HG03565 (cell line): ENCODE results near the gene FRMD1.

Experiments used
- ATAC-seq: cut with Tn5 transposase; IDR thresholded peaks from one replicate; pipeline ENCODE4 v1.9.1; 2021; ENCODE audit warnings: mild to moderate bottlenecking, moderate library complexity; ENCODE audit not compliant: unreplicated experiment

FRMD1 gene

DNA sequence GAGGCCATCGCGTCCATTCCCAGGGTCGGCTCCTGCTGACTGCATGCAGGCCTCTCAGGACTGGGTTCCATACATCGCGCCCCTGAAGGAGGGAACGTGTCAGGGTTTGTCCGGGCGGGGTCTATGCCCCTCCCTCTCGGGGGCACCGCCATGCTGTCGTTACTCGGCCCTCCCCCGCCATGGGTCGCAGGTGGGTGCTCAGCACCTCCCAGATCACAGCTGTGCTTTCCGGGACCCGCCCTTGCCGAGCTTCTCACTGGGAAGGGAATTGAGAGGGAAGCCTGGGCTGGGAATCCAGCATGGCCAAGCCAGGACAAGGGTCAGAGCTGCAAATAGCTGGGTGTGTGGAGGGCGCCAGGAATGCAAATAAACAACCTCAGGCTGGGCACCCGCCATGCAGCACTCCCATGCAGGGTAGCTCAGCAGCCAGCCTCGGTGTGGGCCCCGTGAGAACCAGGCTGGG, at the start of gene FRMD1:
Gene FRMD1, minus strand, starts transcription at position 270 of the 463 bp plus-strand sequence. Its CDS starts 118 bp downstream, at position 152.
- ATAC-seq: no peak

DNA sequence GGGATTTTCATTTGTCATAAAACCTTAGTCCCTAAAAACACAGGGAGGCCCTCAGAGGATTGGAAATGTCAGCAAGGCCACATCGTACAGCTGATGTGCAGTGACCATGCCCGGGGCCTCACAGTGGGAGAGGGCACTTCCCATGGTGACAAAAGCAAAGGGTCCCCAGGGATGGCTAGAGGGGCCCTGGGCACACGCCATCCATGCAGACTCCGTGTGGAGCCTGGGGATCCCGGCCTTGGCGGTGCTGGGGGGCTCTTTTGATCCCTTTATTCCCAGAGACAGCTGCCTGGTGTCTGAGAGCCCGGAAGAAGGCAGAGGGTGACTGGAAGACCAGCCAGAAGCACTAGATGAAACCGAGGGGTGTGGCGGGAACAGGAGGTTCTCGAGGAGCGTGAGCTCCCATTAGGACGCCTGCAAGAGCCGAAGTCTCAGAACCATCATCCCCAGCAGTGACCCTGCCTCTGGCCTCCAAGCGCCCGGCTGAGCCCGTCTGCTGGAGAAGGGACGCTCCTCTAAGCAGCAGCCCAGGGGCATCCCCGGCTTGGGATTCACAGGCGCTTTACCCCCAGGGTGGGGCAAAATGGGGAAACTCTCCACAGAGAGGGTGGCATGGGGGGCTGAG, 49.1 kb upstream of the FRMD1 start:
- no peak for ATAC-seq

DNA sequence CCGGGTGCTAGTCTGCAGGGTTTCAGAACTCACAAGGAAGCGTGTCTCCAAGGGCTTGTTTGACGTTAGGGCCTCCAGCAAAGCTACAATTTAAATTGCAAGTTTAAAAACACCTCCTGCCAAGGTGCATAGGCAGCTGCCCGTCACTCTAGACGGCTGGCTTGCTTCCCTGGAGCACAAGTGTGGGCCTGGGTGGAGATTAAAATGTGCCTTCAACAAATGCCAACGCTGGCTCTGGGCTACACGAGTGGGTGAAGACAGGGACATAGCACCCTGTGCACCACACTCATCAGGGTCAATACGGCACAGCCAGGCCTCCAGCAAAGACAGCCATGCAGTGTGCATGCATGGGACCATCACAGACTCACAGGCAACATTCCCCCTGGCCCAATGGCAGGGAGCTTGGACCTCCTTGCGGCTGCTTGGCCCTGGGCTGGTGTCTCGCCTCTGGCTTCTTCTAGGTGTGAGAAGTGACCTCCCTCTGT, 48.4 kb upstream of the FRMD1 start:
- ATAC-seq: no peak

DNA sequence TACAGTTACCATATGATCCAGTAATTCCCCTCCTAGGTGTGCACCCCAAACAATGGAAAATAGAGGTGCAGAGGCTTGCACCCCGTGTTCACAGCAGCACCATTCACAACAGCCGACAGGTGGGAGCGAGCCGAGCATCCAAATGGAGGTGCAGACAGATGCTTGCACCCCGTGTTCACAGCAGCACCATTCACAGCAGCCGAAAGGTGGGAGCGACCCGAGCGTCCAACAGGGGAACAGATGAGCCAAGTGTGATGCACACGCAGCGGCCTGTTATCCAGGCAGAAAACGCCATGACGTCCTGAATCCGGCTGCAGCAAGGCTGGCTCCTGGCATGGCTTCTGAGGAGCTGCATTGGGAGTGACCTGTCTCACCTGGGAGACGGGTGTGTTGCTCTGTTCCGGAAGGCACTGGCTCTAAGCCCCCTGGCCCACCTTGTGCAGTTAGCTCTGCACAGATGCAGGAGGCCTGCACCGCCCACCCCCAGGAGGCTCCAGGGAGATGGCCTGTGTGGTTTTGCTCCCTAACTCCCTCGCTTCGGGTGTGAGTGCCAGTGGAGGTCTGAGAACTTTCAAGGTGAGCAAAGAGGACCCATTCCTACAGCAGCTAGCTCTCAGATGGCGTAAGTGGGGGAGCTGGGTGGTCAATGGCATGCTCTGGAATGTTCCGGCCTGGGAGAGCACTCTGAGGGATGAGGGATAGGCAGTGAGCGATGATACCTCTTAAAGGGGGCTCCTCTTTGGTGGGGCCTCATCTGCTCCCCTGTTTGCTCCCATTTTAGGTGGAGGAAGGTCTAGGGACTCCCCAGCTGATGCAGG, 47.8 kb upstream of the FRMD1 start:
- no peak for ATAC-seq

DNA sequence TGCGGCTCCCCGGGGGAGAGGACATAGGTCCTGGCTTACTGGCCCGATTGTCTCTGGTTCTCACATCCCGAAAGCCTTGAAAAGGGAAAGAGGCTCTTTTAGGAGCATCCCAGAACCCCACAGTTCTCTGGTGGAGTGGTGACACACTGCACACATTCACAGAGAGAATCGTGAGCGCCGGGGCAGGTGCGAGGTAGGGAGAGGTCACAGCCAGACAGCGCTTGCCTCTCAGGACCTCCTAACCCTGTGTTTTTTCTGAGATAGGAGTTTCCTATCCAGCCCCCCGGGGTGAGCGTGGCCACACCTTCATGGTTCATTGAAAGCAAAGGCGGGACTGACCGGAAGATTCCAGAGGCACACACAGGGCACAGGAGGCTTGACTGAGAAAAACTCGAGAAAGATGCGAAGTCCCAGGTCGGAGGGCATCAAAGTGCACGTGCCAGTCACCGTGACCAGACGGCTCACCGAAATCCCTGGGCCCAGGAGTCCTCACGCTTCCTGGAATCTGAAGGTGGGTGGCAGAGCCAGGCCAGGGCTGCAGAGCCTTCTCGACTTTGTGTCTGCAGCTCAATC, 46.5 kb upstream of the FRMD1 start:
- no peak for ATAC-seq

DNA sequence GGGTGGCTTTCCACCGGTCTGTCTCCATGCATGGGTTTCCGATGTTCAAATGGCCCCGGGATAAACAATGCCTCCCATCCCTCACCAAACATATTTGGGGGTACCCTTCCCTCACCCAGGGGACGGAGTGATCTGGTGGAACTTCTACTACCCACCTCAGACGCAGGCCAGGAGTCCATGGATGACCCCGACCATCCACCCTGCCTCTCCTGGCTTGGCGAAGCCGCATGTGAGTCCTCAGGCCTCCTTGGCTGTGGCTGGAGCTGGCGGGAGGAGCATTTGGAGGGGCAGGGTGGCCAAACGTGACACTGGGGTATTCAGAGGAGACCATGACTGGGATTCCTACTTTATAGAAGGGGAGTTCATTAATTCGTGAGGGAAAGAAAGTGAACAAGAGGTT, 45.9 kb upstream of the FRMD1 start:
- no peak for ATAC-seq

DNA sequence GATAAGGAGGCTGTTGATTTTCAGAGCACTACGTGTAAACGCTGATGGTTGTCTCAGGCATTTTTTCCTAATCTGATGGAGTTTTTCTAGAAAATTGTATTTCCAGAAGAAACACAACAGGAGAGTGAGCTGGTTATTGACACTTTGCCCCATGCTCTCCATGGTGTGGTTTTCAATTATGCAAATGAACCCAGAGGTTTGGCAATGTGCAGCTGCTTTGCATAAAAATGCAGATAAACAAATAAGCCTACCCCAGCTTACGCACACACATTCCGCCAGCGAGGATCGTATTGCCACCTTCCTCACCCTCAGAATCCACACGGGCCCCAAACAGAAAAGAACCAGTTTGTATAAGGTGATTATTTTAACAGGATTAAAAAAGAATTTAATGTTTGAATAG, 45.1 kb upstream of the FRMD1 start:
- no peak for ATAC-seq

DNA sequence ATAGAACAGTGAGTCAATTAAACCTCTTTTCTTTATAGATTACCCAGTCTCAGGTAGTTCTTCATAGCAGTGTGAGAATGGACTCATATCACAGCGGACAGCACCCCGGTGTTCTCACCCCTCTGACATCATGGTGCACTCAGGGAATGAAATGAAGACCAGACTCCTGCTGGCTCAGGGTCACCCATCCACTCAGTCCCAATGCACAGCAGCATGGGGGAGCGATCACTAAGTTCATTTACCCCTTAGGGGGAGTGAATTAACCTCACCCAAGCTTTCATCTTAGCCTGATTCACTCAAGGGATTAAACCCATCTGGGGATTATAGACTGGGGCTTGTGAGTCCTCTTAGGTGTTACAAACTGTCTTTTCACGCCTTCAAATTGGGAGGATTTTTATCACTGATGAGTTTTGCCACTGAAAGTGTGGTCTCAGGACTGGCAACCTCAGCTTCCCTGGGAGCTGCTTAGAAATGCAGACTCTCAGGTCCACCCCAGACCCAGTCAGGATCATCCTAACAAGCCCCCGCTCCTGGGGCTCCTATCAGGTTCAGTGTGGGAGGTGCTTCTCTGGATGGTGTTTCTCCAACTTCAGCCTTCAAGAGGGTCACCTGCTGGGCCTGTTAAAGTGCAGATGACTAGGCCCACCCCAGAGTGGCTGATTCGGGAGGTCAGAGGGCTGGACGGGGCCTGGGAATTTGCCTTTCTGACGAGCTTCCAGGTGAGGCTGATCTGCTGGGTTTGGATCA, 44.3 kb upstream of the FRMD1 start:
- ATAC-seq: no peak

DNA sequence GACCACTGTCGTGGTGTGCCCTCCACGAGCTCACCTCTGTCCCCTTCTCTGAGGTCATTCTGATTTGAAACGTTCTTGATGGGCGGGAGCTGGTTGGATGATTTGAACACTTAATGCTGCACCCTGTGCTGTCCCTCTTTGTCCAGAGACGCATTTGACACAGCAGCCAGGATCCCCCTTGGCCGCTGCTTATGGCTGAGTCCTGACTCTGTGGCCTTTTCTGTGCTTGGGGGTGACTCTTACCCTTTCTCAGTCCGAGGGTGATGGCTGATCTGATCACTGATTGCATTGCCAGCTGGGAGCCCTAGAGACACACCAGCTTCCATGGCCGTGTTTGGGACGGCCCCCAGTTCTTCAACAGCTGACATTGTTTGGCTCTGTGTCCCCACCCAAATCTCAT, 43.5 kb upstream of the FRMD1 start:
- no peak for ATAC-seq

DNA sequence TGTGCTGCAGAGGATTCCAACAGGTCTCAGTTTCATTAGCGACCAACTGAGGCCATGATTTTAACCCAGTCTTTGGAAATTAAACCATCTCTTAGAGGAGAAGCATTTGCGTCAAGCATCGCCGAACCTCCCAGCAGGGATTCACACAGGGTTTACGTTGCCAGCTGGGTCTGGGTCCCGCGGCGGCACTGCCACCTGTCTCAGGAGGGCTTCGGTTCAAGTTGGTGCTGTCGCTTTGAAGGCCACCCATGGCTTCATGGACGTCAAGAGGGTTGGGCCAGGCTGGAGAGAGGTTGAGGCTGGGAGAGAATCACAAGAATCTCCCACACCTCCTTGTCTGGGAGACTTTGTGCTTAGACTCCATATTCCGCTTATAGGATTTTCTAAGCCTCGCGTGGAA, 43.0 kb upstream of the FRMD1 start:
- no peak for ATAC-seq

DNA sequence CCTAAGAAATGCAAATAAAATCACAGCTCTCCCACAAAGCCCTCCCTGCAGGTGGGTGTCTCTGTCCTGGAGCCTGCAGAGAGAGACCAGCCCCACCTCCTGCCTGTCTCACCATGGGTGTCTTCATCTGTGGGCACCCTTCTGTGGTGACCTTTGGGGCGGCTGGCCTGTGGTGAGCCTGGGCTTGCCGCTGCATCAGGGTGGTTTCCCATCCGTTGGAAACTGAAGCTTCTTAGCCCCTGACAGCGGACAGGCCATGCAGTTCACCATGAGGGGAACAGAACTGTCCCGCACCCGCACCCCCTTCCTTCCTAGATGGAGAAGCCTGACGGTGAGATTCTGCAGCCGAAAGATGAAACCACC, 42.3 kb upstream of the FRMD1 start:
- ATAC-seq: no peak

DNA sequence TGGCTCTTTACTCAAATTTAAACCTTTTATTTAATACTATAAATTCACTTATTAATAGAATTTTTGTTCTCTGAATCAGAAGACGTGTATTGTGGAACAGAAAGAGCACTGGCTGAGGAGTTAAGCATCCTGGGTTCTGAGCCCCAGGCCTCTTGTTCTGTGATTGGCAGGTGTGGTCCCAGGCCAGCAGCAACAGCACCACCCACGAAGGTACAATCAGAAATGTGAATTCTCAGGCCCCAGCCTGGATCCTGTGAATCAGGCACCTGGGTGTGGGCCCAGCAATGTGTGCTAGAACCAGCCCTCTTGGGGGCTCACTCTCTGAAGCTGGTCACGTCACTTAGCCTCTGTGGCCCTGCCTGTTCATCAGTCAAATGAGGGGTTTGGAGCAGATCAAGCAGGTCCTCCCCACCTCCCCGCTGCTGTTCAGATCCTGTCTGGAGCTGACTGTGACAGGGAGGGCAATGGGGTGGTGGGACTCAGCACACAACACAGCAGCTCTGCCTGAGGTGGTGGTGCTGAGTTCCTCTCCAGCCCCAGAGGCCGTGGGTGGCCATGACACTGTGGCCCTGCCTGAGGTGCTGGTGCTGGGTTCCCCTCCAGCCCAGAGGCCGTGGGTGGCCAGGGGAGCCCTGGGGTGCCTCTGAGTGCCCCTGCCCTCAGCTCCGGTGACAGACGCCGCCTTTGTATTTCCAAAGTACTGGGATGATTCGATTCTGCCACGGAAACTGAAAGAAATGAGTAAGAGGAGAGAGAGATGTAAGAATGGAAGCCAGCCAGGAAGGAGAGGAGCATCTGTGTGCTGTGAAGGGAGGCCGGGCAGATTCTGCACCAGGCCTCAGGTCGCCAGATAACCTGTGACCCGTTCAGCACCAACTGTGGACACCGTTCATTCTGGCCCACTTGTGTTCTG, 41.6 kb upstream of the FRMD1 start:
- no peak for ATAC-seq

DNA sequence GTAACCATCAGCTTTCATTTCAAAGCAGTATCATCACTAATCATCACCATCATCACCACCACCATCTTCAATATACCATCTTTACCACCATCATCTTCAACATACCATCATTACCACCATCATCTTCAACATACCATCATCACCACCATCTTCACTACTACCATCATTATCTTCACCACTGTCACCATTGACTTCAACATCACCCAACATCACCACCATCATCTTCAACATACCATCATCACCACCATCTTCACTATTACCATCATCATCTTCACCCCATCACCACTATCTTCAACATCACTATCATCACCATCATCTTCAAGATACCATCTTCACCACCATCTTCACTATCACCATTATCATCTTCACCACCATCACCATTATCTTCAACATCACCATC, 40.5 kb upstream of the FRMD1 start:
- no peak for ATAC-seq

DNA sequence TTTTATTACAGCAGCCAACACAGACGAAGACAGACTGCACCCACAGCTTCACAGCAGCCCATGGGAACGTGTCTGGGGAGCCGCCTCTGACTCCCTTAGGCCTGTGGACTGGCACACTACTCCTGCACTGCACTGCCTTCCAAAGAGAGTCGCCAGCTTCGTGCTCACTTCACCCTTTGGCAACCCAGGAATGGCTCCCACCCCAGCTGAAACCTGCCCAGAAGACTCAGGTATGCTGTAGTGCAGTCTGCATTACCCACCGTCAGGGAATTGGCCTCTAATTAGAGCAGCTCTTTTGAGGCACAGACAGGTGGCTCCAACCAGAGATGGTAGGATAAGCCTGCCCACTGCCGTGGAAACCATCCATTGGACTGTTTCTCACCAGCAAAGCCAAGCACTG, 39.9 kb upstream of the FRMD1 start:
- ATAC-seq: no peak

DNA sequence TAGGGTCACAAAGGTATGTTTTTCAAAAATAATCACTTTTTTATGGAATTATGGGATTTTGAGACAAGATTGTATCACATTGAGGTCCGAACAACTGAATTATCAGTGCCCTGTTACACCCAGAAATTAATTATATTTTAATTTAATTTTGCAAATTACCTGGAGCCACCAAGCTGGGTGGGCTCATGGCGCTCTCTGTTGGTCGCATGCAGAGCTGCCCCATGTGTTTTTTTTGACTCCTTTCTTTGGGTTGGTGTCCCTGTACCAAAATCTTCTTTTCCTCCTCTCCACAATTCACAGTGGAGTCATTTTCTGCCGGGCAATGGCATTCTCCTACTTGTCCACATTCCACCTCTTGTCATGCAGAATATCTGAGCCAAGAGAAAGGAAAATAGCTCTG, 38.9 kb upstream of the FRMD1 start:
- no peak for ATAC-seq

DNA sequence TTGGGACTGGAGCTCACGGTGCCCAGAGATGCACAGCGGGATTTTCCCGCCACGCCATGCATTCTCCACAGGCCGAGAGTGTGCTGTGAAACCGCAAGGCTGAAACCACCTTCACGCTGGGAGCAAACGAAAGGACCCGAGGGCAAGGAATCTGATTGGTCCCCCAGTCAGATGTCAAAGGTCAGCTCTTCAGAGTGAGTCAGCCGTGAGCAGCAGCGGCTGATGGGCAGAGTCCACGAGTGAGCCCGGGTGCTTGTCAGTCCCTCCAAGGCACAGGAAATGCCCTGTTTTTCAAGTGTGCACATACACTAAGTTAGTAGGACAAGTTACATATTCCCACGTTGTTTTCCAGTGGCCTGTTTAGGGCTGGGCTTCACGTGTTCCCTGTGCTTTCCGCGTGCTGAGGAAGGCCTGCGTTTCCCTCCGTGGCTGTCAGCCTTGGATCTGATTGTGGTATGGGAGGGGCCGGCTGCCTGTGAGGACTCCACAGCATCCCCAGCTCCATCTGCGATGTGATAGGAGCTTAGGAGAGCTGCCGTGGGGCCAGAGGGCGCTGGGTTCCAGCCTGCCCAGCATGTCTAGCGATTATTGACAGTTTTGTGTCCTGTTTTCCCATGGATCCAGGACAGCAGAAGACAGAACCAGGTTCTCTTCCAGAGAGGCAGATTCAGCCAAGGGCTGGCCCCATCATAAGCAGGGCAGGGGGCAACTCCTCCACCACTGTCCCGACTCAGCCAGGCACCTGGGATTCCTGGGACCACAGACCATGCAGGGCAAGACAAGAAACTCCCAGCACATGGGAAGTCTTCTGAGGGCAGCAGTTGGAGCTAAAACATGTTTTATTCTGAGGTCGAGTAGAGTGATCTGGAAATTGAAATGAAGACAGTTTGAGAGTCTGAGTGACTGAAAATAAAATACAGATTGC, 38.2 kb upstream of the FRMD1 start:
- no peak for ATAC-seq

DNA sequence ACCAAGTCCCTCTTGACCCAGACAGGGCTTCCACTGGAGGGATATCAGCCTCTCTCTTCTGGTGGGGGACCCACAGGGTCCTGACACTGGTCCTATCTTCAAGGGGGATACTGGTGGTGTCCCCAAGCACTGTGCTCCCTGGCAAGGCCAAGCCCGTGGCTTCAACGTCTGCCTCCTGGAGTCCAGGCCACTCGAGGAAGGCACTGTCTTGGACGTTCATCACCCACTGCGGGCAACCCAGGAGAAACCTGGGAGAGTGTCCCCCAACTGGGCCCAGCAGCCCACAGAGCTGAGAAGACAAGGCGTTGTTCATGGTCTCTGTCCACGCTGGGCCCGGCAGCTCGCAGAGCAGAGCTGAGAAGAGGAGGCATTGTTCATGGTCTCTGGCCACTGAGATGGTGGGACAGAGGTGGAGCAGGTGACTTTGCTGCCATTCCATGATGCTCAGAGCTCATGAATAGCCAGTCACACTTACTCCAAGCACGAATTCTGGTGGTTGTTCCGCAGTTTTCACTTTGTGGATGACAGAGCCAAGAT, 37.5 kb upstream of the FRMD1 start:
- no peak for ATAC-seq

DNA sequence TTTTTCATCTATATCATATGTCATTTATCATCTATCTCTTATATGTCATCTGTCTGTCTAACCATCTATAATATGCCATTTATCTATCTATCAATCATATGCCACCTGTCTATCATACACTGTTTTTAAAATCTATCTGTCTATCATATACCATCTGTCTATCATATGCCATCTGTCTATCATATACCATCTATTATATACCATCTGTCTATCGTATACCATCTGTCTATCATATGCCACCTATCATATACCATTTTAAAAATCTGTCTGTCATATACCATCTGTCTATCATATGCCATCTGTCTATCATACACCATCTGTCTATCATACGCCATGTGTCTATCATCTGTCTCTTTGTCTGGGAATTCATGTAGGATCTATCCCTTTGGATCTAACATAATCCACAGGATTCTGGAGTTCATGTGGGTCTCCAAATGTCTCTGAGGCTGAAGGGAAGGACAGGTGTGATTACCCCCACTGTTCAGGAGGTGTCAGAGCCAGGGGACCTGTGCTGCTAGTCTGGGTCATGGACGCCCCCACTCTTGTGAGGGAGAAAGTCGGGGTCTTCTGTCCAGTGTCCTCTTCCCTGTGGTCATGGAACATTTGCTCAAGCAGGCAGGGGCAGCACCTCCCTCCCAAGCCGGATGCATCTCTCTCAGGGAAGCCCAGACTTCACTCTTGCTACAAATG, 36.9 kb upstream of the FRMD1 start:
- ATAC-seq: no peak
